ENCODE measurements around the gene DQX1.
A peak's percentile ranks its signal among the peaks of the same experiment; 100 is the strongest.

DQX1 gene

DNA sequence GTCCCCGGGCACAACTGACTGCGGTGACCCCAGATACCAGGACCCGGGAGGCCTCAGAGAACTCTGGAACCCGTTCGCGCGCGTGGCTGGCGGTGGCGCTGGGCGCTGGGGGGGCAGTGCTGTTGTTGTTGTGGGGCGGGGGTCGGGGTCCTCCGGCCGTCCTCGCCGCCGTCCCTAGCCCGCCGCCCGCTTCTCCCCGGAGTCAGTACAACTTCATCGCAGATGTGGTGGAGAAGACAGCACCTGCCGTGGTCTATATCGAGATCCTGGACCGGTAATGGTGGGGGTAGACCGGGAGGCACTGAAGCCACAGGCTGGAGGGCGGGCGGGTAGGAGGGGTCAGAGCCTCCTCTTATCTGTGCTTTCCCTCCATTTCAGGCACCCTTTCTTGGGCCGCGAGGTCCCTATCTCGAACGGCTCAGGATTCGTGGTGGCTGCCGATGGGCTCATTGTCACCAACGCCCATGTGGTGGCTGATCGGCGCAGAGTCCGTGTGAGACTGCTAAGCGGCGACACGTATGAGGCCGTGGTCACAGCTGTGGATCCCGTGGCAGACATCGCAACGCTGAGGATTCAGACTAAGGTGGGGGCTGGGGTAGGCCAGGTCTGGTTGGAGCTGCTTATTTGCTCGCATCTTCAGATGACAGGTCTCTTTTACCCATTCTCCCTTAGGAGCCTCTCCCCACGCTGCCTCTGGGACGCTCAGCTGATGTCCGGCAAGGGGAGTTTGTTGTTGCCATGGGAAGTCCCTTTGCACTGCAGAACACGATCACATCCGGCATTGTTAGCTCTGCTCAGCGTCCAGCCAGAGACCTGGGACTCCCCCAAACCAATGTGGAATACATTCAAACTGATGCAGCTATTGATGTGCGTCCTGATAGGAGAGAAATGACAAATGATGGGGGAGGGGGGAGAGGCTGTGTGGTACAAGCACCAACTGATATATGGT, 4.5 kb upstream of the DQX1 start:
- no peak for DNase-seq

DNA sequence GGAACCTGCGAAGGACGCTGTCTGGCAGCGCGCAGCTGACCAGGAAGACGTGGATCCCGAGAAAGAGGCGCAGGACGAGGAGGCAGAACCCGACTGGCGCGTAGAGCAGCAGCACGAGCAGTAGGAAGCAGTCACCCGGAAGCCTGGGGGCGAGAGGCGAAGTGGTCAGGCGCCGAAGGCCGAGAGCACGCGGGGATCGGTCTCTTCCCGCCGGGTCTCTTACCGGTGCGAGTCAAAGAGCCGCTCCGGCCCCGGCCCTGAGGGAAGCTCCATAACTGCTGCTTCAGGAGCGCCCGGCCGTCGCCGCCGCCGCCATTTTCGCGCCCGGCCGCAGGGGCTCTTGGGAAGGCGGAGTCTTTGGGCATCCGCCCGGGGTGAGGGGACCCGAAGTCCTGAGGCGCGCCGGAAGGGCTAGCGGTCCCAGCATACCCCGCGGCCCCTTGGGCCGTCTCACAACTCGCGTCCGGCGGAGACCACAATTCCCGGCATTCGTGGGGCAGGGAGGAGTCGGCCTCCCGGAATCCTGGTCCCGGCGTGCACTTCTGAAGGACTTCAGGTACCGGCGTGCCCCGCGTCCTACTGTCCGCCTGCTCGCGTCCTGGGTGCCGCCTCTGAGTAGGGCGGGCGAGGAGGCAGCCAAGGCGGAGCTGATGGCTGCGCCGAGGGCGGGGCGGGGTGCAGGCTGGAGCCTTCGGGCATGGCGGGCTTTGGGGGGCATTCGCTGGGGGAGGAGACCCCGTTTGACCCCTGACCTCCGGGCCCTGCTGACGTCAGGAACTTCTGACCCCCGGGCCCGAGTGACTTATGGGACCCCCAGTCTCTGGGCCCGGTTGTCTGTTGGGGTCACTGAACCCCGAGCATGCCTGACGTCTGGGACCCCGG, 3.6 kb upstream of the DQX1 start, which contains the start of the genes AUP1 and HTRA2:
Gene AUP1, minus strand, starts transcription at position 350 of the 882 bp plus-strand sequence. Its CDS starts 77 bp downstream, at position 273.
Gene HTRA2, plus strand, starts transcription at position 577 of the 882 bp plus-strand sequence. Its CDS starts 74 bp downstream, at position 651.
- DNase-seq, result peak; percentile 93

DNA sequence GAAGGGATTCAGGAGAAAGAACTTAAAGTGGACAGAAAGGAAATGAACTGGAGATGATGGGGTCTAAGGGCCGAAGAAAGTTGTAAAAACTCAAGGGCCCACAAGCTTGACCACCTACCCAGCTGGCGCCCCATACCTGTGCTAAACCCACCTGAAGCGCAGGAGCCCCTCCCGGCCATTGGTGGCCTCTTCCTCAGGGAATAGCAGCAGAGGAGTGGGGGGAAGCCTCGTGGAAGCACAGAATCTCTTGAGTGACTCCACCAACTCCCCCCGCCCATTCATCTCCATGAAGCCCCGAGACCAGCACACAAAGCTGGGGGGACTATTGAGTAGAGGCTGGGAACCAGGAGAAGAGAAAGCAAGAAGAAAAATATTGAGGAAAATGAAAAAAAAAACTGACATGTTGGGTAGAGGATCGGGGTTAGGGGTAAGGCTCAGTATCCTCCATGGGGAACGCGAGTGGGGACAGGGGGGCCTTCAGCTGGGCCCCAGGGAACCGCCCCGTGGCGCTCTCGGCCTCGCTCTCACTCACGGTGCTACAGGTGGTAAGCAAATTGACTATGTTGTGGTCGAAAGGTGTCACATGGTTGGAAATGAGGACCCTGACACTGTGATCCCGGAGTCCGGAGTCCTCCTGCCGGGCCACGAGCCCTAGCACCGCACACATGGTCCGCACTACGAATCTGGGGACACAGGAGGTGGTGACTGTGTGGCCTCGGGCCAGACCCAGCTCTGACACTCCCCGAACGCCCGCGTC, 2.7 kb upstream of the DQX1 start:
- no peak for DNase-seq

DNA sequence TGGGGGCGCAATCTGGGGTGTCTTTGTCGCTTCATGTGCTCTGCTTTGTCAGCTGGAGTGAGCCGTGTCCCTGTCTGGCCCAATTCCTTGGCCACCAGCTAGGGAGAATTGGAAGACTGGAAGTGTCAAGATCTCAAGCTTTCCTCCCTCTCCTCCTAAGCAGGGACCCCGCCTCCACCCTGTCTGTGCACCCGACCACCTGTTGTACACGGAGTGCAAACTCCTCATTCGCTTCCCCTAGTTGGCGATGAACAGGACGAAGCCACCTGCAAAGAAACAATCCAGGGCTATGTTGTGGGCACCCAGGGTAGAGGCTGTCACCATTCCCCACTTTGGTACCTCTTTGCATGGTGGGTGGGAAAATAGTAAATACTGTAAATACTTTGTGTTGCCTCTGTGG, 1.7 kb upstream of the DQX1 start:
- no peak for DNase-seq

DNA sequence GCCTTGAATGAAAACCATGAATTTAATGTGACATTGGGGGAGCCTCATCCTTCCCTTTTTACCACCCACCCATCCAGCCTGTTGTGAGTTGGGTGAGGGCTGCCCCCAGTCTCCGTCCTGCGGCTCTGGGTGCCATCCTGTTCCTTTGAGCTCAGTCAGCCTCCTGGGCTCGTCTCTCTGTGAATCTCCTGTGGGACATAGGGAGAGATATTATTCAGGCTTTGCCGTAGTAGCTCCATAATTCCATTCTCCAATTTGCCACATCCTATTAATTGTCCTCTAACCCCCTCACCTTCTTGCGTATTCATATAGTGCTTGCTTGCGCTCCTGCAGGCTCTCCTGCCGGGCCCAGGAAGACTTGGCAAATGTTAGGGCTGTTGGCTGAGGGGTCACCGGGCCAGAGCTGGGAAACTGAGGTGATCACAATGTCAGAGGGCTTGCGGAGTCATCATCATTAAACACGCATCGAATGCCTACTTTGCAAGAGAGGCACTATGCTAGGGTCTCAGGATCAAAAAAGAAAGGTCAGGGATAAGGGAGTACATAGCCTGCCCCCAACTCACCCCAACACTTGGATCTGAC, 709 bp upstream of the DQX1 start:
- no peak for DNase-seq

DNA sequence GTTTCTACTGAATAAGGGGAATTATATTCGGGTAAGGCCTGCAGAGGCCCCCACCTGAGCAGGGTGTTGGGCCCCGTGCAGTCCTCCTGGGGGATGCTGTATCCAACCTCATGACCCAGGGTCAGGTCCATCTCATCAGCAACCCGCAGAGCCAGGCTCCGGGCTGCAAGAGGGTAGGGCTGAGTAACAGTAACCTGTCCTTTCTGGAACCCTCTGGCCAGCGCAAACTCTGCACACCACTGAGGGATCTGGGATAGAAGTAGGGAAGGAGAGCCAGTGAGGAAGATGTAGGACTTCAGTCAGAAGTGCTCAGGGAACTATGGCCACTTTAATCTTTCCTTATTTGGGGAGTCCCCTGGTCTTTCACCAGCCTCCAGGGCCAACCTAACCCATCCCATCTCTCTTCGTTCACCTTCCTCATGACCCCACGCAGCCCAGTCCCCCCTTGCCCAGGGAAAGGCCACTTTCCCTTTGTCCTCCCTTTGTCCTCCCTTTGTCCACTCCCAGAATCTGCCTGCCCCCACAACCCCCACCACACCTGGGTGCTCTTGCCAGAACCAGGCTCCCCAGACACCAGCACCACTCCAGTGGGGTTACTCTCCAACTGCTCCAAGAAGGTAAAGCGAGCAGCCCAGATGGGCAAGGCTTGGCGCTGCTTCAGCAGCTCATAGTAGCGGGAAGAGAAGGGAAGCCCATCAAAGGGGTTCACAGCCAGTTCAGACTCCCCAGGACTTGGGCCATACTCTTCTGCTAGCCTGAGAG, 895 bp downstream of the DQX1 start:
- DNase-seq, result no peak

DNA sequence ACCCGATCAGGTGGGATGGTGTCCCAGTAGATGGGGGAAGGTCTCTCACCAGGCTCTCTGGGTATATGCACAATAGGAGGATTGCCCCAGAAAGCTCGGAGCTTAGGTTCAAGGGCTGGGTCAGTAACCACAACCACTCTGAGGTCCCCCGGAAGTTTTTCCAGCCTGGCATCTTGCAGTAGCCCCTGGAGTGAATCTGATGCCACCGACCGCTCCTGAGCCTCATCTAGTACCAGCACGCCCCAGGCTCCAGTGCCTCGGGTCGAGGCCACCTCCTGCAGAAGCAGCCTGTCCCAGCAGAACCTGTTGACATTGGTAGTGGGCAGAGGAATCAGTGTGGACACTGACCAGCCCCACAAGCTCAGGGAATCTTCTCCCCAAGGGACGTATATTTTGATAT, 2.0 kb downstream of the DQX1 start:
- DNase-seq, result no peak

DNA sequence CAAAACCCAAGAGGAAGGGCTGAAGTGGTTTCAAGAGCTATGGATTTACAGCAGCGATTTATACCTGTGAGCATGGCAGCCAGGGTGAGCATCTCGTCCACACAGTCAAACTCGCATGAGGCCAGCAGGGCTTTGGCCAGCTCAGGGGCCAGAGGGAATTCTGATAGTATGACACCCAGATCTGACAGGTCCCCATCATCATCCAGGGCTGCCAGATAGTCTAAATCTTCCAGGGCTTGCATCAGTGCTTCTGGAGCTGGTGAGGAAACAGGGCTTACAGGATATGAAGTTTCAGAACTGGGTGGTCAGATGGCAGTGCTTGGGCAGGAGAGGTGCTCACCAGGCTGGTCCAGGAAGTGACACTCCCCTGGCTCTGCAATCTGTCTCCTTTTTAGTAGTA, 3.5 kb downstream of the DQX1 start:
- no peak for DNase-seq

DNA sequence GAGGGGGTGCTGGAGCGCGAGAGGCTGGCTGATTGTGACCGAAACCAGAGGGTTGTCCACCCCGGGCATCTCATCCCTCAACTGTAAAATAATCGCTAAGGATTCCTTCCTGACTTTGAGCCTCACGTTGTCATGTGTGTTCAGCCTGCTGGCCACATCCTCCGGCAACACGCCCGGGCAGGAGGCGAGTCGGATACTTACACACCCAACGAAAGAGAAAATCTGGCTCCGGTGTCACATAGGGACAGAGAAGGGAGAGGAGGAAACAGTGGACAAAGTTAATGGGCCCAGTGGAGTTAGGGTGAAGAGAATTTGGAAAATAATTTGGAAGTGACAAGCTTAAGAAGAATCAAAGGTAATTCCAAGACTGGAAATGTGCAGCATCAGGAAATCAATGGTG, 9.4 kb downstream of the DQX1 start:
- no peak for DNase-seq

DNA sequence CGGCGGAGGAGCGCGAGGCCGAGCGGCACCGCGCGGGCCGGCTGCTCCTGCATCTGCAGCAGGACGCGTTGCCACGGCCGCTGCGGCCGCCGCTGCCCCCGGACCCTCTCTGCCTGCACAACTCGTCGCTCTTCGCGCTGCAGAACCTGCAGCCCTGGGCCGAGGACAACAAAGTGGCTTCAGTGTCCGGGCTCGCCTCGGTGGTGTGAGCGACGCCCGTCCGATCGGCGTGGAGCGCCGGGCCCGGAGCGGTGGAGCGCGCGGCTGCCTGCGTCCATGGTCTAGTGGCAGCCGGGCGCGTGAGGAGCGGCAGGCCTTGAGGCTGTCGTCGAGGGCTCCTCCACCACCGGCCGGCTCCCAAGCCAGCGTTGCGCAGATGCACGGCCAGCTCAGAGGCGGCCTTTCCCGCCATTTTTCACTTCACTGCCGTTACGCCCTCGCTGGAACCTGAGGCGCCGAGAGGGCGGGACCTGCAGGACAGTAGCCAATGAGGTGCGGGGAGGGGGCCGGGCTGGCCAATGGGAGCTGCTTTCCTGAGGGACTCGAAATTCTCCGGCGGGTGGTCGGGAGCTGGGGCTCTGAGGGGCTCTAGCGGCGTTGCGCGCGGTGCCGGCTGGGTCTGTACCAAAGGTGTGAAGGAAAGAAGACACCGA, 9.9 kb downstream of the DQX1 start:
- no peak for DNase-seq

DNA sequence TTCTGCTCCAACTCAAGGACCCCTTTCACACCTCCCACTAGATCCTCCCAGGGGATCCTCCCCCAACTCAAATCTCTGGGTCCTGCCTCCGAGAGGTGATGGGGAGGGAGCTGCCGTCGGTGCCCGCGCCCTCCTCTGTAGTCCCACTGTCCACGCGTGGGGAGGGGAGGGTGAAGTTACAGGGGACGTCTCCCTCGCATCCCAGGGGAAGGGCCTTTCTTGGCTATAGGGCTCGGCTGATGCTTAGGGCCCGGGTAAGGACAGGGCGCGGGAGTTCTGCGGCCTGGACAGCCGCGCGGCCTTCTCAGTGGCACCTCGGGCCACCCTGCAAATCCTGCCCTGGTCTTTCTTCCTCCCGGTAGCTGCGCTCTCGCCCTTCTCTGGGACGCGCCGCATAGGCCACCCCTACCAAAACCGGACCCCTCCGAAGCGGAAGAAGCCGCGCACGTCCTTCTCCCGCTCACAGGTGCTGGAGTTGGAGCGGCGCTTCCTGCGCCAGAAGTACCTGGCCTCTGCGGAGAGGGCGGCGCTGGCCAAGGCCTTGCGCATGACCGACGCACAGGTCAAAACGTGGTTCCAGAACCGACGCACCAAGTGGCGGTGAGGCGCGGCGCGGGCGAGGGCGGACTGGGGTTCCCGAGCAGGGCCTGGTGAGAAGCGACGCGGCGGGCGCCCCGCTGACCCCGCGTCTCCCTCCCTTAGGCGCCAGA, 10.6 kb downstream of the DQX1 start:
- no peak for DNase-seq

DNA sequence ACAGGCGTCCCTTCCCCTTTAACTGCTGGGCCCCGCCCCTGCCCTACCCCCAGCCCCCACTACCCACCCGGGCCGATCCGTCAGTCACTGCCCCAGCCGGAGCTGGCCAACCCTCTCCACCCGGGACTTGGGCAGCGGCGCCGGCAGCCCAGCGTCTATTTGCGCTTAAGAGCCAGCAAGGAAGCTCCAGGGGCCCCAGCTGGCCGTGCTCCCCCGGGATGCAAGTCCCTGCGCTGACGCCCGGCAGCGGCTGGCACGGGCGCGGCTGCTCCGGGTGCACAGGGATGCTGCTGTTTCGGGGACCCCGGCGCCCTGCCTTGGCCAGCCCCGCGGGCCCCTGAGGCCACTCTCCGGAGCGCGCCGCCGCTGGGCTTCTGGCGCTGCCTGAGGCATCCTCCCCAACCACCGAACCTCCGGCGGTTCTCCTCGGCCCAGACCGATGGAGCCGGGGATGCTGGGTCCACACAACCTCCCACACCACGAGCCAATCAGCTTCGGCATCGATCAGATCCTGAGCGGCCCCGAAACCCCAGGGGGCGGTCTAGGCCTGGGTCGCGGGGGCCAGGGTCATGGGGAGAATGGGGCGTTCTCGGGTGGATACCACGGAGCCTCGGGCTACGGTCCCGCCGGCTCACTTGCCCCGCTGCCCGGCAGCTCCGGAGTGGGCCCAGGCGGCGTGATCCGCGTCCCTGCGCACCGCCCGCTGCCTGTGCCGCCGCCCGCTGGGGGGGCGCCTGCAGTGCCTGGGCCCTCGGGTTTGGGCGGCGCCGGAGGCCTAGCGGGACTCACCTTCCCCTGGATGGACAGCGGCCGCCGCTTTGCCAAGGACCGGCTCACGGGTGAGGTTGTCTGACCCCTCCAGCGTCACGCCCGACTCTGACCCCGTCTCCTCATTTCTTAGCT, 11.4 kb downstream of the DQX1 start, which contains the start of gene TLX2:
Gene TLX2, plus strand, starts transcription at position 83 of the 903 bp plus-strand sequence. Its CDS starts 357 bp downstream, at position 440.
- DNase-seq, result no peak

DNA sequence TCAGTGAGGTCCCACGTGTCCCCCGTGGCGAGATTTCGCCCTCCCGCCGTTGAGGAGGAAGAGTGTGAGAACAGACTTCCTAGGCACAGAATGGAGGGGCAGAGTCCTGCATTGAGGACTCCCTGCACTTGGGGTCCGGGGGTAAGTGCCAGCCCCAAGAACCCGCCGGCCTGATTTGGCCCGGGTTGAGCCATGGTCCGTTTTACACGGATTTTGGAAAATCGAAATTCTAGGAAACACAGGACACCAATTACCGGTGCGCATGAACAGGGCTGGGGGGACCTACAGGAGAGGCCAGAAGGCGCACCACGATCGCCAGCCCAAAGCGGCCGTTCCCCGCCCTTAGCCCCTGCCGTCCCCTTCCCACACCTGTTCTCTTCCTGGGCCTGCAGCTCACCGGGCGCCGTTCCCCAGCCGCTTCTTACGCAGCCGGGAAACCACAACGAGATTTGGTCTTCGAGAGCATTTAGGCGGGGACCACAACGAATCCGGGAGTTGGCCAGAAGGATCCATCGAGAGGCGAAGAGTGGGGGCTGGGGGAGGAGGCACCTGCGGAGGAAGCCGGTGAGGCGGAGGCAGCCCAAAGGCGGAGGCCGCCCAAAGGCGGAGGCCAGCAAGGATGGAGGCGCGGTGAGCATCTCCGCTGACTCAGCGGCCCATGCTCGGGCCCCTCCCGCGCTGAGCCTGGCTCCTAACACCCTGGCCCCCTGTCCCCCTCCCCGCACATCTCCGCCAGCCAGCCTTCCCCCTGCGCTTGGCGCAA, 12.2 kb downstream of the DQX1 start:
- DNase-seq, result no peak

DNA sequence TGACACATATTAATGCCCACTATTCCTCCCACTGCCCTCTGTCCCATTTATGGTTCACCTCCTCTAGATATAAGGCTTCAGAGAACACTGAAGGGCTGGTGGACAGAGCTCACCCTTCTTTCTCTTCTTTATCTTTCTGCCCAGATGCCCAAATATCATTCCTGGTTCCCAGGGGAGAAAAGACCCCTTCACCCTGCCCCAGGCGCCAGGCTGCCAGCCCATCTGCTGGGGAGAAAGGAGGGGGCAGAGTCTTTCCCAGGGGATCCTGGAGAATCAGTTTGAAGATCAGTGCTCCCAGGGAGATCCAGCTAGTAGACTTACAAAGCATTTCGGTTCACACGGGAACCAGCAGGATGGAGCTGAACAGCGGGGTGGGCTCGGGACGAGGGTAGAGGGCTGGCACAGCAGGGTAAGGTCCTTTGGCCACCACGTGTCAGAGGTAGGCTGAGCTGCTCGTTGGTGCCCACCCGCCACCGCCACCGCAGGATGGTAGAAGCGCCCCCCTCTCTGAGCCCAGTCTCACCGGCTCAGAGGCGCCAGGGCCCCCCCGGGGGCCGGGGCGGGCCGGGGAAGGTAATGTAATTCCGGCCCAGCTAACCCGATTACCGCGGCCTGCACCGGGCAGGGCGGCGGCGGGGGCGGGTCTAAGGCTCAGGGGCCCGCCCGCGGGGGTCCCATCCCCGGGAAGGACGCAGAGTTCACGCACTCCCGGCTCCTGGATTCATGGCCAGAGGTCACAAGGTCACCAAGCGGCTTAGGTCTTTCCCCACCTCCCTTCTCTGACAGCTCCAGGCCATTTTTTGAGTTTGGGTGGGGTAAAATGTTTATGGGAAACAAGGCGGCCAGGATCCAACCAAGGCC, 13.1 kb downstream of the DQX1 start:
- no peak for DNase-seq

DNA sequence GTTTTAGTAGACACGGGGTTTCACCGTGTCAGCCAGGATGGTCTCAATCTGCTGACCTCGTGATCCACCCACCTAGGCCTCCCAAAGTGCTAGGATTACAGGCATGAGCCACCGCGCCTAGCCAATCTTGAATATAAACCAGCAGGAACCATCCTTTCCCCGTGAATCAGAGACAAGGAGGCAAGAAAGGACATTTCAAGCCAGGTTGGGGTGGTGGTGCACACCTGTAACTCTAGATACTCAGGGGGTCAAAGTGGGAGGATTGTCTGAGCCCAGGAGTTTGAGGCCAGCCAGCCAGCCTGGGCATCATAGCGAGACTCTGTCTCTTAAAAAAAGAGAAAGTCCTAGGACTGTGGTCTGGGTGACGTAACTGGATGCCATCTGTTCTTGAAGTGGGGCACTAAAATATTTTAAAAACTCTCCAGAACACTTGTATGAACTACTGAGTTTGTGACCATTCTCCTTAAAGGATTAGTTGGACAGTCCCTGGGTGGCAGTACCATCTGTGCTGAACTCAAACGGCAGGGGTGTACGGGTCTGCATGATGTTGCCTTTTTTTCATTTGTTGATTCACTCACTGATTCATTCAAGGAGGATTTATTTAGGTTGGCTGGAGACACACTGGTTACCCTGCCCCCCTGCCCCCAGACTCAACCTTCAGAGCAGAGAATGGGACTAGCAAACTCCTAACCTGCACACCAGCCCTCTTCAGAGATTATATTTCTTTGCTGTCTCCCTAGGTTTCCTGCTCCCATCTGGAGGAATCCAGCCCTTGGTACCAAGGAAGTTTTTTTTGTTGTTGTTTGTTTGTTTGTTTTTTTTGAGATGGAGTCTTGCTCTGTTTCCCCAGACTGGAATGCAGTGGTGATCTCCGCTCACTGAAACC, 14.7 kb downstream of the DQX1 start:
- no peak for DNase-seq

DNA sequence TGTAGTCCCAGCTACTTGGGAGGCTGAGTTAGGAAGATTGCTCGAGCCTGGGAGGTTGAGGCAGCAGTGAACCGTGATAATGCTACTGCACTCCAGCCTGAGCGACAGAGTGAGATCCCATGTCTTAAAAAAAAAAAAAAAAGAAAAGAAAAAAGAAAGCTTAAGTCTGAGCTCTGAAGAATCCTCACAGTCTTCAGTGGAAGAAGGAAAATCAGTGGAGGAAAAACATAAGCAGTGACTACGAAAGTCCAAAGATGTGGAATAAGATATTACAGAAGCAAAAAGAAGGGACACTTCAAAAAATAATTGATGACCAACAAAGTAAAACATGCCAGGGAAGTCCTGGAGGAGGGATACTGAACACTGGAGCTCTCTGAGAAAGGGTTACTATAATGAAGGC, 15.8 kb downstream of the DQX1 start:
- no peak for DNase-seq

Measured in NCI-H1092 (cell line).